Measurements from ENCODE around the gene MARCHF3. TPM values are rescaled to one million over a fixed set of nuclear protein-coding genes. Genes with fewer than 3 reads are reported as not detected.

Gene MARCHF3
- total and polyA plus RNA-seq, 2 of the 13 experiments (the other 11 are each of a cell fraction or from before 2014, with no cell fraction given), result 4.8 to 11.9 TPM

- ChIA-PET CTCF (ENCODE audit: low intra/inter-chr PET ratio, low total read pairs) (no interaction called here), POLR2A (no interaction called here)
- no peak for FAIRE-seq
- H3K9ac ChIP-seq (ENCODE audit: insufficient read depth, low read depth, low read length), result no peak overlapping the region
- no TSS peak for BruUV-seq (replicated peaks)
- no peaks in the 10 kb centered on the region for H3K79me2 ChIP-seq (ENCODE audit: insufficient read depth, low read length)
- H3K4me3 ChIP-seq (replicated peaks in 1 of 3; ENCODE audit: insufficient read depth in 1 of 3, low read depth in 2 of 3, low read length in 3 of 3), result no peak overlapping the region
- no peak overlapping the region for H3K27ac ChIP-seq (ENCODE audit: extremely low read length, insufficient read depth, low read length)
- intact Hi-C loops (cut with micrococcal nuclease; ENCODE audit: unreplicated experiment) (loop anchor here (5.0 kb wide), 1 partner anchor 54 kb away; no protein-coding TSS in a partner anchor), in situ Hi-C loops (cut with HindIII; ENCODE audit: extremely low pct_ligation_motif_present, low pct_unique_long_range_greater_than_20kb) (no loop called here)
- no peak overlapping the region for H2AFZ ChIP-seq (ENCODE audit: low read length)
- WGBS (ENCODE audit: low lambda C conversion rate), result 50% methylated on average over 6 of the region's 6 CpGs
- peak overlapping the region; percentile 52 for H3K4me2 ChIP-seq (ENCODE audit: low read depth, low read length)
- peak; percentile 5 for DNase-seq (ENCODE audit: low spot score)
- H3K27me3 ChIP-seq (ENCODE audit: control insufficient read depth in 1 of 2, insufficient read depth in 2 of 2, low read length in 2 of 2), result no peaks in the 10 kb centered on the region
- peak; percentile 64 for ATAC-seq
- peaks cover 22% of the 10 kb centered on the region for H3K4me1 ChIP-seq (ENCODE audit: insufficient read depth, low read length)
- H4K20me1 ChIP-seq (ENCODE audit: insufficient read depth, low read length), result no peaks in the 10 kb centered on the region
- no peaks in the 10 kb centered on the region for H3K36me3 ChIP-seq (replicated peaks in 1 of 2; ENCODE audit: control insufficient read depth in 1 of 2, insufficient read depth in 2 of 2, low read length in 2 of 2)
- no peaks in the 10 kb centered on the region for H3K9me3 ChIP-seq (ENCODE audit: low read length)
- no peak for TF ChIP-seq FOXM1 (CRISPR knock-in tag; IDR thresholded peaks at IDR 0.05)
- no peak for TF ChIP-seq TOPORS (CRISPR knock-in tag; IDR thresholded peaks at IDR 0.05)
- TF ChIP-seq AKNA (CRISPR knock-in tag; IDR thresholded peaks at IDR 0.05; ENCODE audit: borderline replicate concordance), result no peak
- TF ChIP-seq CC2D1A (CRISPR knock-in tag; IDR thresholded peaks at IDR 0.05), result no peak
- no peak for TF ChIP-seq TMF1 (CRISPR knock-in tag; IDR thresholded peaks at IDR 0.05; ENCODE audit: low read depth)
- TF ChIP-seq ZNF672 (CRISPR knock-in tag; IDR thresholded peaks at IDR 0.05), result no peak
- no peak for TF ChIP-seq SKIL (CRISPR knock-in tag; IDR thresholded peaks at IDR 0.05; ENCODE audit: borderline replicate concordance)
- TF ChIP-seq KLF15 (CRISPR knock-in tag; IDR thresholded peaks at IDR 0.05; ENCODE audit: borderline replicate concordance), result no peak
- TF ChIP-seq FOXK2 (IDR thresholded peaks at IDR 0.05), result no peak
- no peak for TF ChIP-seq YY1 (IDR thresholded peaks at IDR 0.05; ENCODE audit: insufficient read depth, insufficient replicate concordance, low read depth, low read length)
- TF ChIP-seq ZNF619 (CRISPR knock-in tag; IDR thresholded peaks at IDR 0.05), result no peak
Measured at GRCh38 chr5:126973193-126973592, 57.2 kb downstream of the MARCHF3 start.
